PC-3 (cell line): Measurements from ENCODE around the gene CBX6. TPM values are rescaled to one million over a fixed set of nuclear protein-coding genes. Genes with fewer than 3 reads are reported as not detected.

Experiments
- ATAC-seq: fragments of 200-7000 bp; cut with Tn5 transposase; 2 replicates; pipeline ENCODE4 v1.9.1; 2020; ENCODE audit warnings: mild to moderate bottlenecking, moderate library complexity
- BruUV-seq: library from RNA; stranded (reverse); fragments of 400-500 nt; replicated peaks from 2 replicates; lab custom pipeline; 2021; lab: Mats Ljungman, UMichigan
- CTCF ChIA-PET: fragments of 300-600 bp; sonication (Branson Sonifier 250); formaldehyde crosslinking; loops from one replicate; lab custom pipeline; 2022; ENCODE audit warnings: antibody characterized with exemption; lab: Charles Lee
- POLR2A ChIA-PET: fragments of 300-600 bp; sonication (Branson Sonifier 250); formaldehyde crosslinking; loops from one replicate; lab custom pipeline; 2022; ENCODE audit warnings: antibody characterized with exemption; ENCODE audit not compliant: unreplicated experiment; lab: Charles Lee
- DNase-seq: peaks from one replicate; pipeline ENCODE4 v3.0.0-alpha.2; 2015
- H2AFZ ChIP-seq: fragments of 300-600 bp; sonication (generic); 2 replicates; pipeline ENCODE4 v1.6.0; 2016; ENCODE audit warnings: antibody characterized with exemption, low read length
- H3F3A ChIP-seq: fragments of 300-600 bp; sonication (generic); one replicate; pipeline ENCODE4 v1.6.0; 2017; ENCODE audit warnings: antibody characterized with exemption, low read length, control low read depth, mild to moderate bottlenecking; ENCODE audit not compliant: unreplicated experiment
- H3K27ac ChIP-seq: fragments of 300-600 bp; sonication (generic); 2 replicates; pipeline ENCODE4 v1.5.1; 2016; ENCODE audit warnings: mild to moderate bottlenecking, low read length
- H3K27me3 ChIP-seq: fragments of 300-600 bp; sonication (generic); 2 replicates; pipeline ENCODE4 v1.6.1; 2016; ENCODE audit warnings: low read length, mixed read lengths
- H3K36me3 ChIP-seq: fragments of 300-600 bp; sonication (generic); 2 replicates; pipeline ENCODE4 v1.6.1; 2016; ENCODE audit warnings: low read depth, mixed run types, low read length, mixed read lengths
- H3K4me1 ChIP-seq: fragments of 300-600 bp; sonication (generic); 2 replicates; pipeline ENCODE4 v1.5.1; 2016; ENCODE audit warnings: low read length; ENCODE audit not compliant: insufficient read depth
- H3K4me2 ChIP-seq: fragments of 300-600 bp; sonication (generic); 2 replicates; pipeline ENCODE4 v1.6.0; 2016; ENCODE audit warnings: low read length
- H3K4me3 ChIP-seq: fragments of 300-600 bp; sonication (generic); 2 replicates; pipeline ENCODE4 v1.5.1; 2016; ENCODE audit warnings: mild to moderate bottlenecking, low read length, mixed read lengths
- H3K79me2 ChIP-seq: fragments of 300-600 bp; sonication (generic); 2 replicates; pipeline ENCODE4 v1.6.1; 2017; ENCODE audit warnings: low read length, mixed read lengths
- H3K9ac ChIP-seq: fragments of 300-600 bp; sonication (generic); 2 replicates; pipeline ENCODE4 v1.6.0; 2016; ENCODE audit warnings: mild to moderate bottlenecking, low read length
- H3K9me2 ChIP-seq: fragments of 300-600 bp; sonication (generic); replicated peaks from 2 replicates; pipeline ENCODE4 v1.6.1; 2016; ENCODE audit warnings: mixed run types, low read length, mixed read lengths
- H3K9me3 ChIP-seq: fragments of 300-600 bp; sonication (generic); 2 replicates; pipeline ENCODE4 v1.6.1; 2016; ENCODE audit warnings: low read length, mixed read lengths
- H4K20me1 ChIP-seq: fragments of 300-600 bp; sonication (generic); 2 replicates; pipeline ENCODE4 v1.6.1; 2016; ENCODE audit warnings: low read length, mixed read lengths
- CTCF ChIP-seq: fragments of 300-600 bp; sonication (generic); conservative IDR thresholded peaks from 2 replicates; pipeline ENCODE4 v1.5.1; 2017; ENCODE audit warnings: antibody characterized with exemption, low read depth, mild to moderate bottlenecking, low read length
- EZH2 ChIP-seq: fragments of 300-600 bp; sonication (generic); IDR thresholded peaks from one replicate; pipeline ENCODE4 v1.6.1; 2017; ENCODE audit warnings: antibody characterized with exemption, mild to moderate bottlenecking, low read length; ENCODE audit not compliant: unreplicated experiment
- EZH2phosphoT487 ChIP-seq: fragments of 300-600 bp; sonication (generic); IDR thresholded peaks from 2 replicates; pipeline ENCODE4 v1.6.1; 2018; ENCODE audit warnings: mild to moderate bottlenecking, antibody characterized with exemption, low read length, borderline replicate concordance
- intact Hi-C: fragments of 100-400 bp; cut with micrococcal nuclease; formaldehyde crosslinking; loops from 2 replicates; pipeline ENCODE4 v1.9.0; 2023
- total RNA-seq: library from RNA; depleted of rRNA; stranded (reverse); fragments of >200 nt; gene quantifications from 2 replicates; pipeline ENCODE4 v1.2.3, GENCODE V29; 2014

The CBX6 gene
- total RNA-seq, 1 experiment from 2014 or later, result 37.5 TPM

DNA sequence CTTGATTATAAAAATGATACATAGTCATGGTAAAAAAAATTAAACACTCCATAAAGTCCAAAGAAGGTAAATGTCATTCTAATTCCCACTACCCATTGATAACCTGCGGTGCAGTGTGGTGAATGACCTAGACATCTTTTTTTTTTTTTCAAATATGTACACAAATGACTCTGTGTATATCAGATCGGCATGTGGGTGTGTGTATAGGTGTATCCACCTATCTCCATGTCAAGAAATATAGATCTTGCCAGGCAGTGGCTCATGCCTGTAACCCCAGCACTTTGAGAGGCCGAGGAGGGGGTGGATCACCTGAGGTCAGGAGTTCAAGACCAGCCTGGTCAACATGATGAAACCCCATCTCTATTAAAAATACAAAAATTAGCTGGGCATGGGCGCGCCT, 18.4 kb upstream of the CBX6 start:
- intact Hi-C loops, result no loop called here
- Histone ChIP-seq H3K36me3 (no peaks in the 10 kb centered on the region), H2AFZ (no peak overlapping the region), H3K4me2 (no peak overlapping the region), H3K9me3 (no peaks in the 10 kb centered on the region), H3K27ac (no peak overlapping the region), H3K27me3 (no peaks in the 10 kb centered on the region), H3K79me2 (no peaks in the 10 kb centered on the region), H3K9ac (no peak overlapping the region), H3F3A (no peaks in the 10 kb centered on the region), H3K4me1 (no peaks in the 10 kb centered on the region), H4K20me1 (no peaks in the 10 kb centered on the region), H3K9me2 (no peaks in the 10 kb centered on the region), H3K4me3 (no peak overlapping the region)
- POLR2A ChIA-PET, result no interaction called here
- CTCF ChIA-PET, result no interaction called here
- ATAC-seq (peak; percentile 49; the same call in 1 of the 2 replicates), DNase-seq (peak; percentile 49)
- no peak for TF ChIP-seq CTCF
- no peak for TF ChIP-seq EZH2
- TF ChIP-seq EZH2phosphoT487, result no peak
- no TSS peak for BruUV-seq

- H3K4me1 ChIP-seq, result no peaks in the 10 kb centered on the region
- H4K20me1 ChIP-seq, result no peaks in the 10 kb centered on the region
- no peaks in the 10 kb centered on the region for H3K9me3 ChIP-seq
- no peak overlapping the region for H3K4me2 ChIP-seq
- H3K36me3 ChIP-seq, result no peaks in the 10 kb centered on the region
- CTCF ChIA-PET, result no interaction called here
- intact Hi-C loops, result no loop called here
- TF ChIP-seq CTCF, result no peak
- no peak for TF ChIP-seq EZH2phosphoT487
- no peak for TF ChIP-seq EZH2
- H3K4me3 ChIP-seq, result no peak overlapping the region
- POLR2A ChIA-PET, result no interaction called here
- BruUV-seq, result no TSS peak
- no peak overlapping the region for H2AFZ ChIP-seq
- H3K9me2 ChIP-seq, result no peaks in the 10 kb centered on the region
- H3K27me3 ChIP-seq, result no peaks in the 10 kb centered on the region
- no peak overlapping the region for H3K27ac ChIP-seq
- ATAC-seq, result no peak
- no peaks in the 10 kb centered on the region for H3F3A ChIP-seq
- no peak for DNase-seq
- H3K79me2 ChIP-seq, result no peaks in the 10 kb centered on the region
- H3K9ac ChIP-seq, result no peak overlapping the region
Measured at GRCh38 chr22:38886333-38886732, 14.3 kb upstream of the CBX6 start.

DNA sequence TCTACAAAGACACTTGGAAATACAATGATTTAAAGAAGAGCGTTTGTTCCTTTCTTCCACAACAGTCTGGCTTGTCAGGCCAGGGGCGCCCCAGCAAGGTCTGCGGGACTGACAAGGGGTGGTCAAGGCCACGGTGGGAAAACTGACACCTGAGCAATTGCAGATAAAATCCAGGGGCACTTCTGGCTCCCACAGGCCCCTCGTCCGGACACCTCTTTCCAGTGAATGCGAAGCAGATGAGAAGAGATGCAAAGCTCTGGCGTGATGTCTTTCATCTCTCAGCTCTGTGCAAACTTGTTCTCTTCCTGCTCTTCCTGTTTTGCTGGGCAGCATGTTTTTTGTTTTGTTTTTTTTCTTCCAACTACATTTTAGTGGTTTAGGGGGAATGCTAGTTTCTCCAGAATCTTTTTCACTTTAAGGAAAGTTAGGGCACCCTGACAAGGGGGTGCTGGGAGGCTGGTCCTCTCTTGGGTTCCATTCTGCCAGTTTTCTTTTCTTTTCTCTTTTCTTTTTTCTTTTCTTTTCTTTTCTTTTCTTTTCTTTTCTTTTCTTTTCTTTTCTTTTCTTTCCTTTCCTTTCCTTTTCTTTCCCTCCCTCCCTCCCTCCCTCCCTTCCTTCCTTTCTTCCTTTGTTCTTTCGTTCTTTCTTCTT, 11.1 kb upstream of the CBX6 start:
- H3K9ac ChIP-seq, result no peak overlapping the region
- DNase-seq, result no peak
- ChIA-PET CTCF (no interaction called here), POLR2A (no interaction called here)
- no peak overlapping the region for H3K4me2 ChIP-seq
- H3K27ac ChIP-seq, result no peak overlapping the region
- H3K9me2 ChIP-seq, result no peaks in the 10 kb centered on the region
- H3K4me1 ChIP-seq, result no peaks in the 10 kb centered on the region
- H3K9me3 ChIP-seq, result no peaks in the 10 kb centered on the region
- no peak overlapping the region for H3K4me3 ChIP-seq
- intact Hi-C loops, result no loop called here
- no peak for ATAC-seq
- H3F3A ChIP-seq, result no peaks in the 10 kb centered on the region
- no peaks in the 10 kb centered on the region for H3K36me3 ChIP-seq
- no TSS peak for BruUV-seq
- no peak overlapping the region for H2AFZ ChIP-seq
- no peaks in the 10 kb centered on the region for H3K79me2 ChIP-seq
- TF ChIP-seq EZH2 (no peak), EZH2phosphoT487 (no peak), CTCF (no peak)
- H4K20me1 ChIP-seq, result no peaks in the 10 kb centered on the region
- H3K27me3 ChIP-seq, result no peaks in the 10 kb centered on the region
